Stimulated activated naive CD4-positive, alpha-beta T cell (primary cell): ENCODE data around the gene ARL16.

Source experiments
- DNase-seq, 6 experiments: peaks; one replicate each; lab custom pipeline; 2025; lab: John Stamatoyannopoulos, UW

Gene ARL16

DNA sequence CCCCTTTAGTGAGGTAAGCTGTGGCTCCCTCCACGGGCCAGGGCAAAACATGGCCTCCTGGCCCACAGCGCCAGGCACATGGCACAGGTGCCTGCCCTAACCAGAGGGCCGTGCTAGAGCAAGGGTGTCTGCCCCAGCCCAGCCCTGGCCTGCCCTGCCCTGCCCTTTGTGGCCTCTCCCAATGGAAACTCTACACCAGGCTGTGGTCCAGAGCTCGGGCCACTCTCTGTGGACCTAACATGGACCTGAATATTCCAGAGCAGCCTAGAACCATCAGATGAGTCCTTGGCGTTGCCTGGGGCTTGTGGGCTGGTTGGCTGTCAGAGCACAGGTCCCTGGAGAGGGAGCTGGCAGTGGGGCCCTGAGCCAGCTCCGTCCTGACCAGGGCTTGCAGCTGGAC, 11.6 kb upstream of the ARL16 start:
- DNase-seq, result no peak

DNA sequence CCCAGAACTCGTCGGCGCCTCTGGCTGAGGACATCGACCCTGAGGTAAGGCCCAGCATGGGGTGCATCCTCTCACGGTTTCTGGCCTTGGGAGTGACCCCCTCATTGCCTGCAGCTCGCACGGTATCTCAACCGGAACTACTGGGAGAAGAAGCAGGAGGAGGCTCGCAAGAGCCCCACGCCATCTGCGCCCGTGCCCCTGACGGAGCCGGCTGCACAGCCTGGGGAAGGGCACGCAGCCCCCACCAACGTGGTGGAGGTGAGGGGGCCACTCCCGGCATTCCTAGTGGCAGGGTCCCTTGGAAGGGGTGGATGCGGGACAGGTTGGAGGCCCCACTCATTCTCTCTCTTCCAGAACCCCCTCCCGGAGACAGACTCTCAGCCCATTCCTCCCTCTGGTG, 11.2 kb upstream of the ARL16 start:
- no peak for DNase-seq

GRCh38 chr17:81693509-81694210, 10.1 kb upstream of the ARL16 start:
- DNase-seq, result no peak

DNA sequence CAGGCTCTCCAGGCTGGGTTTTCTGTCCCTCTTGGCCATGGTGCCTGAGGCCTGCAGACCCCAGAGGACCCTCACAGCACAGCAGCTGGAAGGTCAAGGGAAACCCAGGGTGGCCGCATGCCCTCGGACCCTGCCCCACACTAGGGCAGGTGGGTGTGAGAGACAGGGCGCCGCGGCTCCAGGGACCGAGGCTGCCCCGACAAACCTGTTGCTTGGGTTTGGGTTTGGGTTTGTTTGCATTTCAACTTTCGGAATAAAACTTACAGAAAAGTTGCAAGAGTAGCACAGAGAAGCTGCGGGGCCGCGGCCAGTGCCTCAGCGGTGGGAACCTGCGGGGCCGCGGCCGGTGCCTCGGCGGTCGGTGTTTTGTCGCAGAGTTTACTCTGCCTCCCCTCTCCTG, 8.0 kb upstream of the ARL16 start:
- DNase-seq, result no peak

DNA sequence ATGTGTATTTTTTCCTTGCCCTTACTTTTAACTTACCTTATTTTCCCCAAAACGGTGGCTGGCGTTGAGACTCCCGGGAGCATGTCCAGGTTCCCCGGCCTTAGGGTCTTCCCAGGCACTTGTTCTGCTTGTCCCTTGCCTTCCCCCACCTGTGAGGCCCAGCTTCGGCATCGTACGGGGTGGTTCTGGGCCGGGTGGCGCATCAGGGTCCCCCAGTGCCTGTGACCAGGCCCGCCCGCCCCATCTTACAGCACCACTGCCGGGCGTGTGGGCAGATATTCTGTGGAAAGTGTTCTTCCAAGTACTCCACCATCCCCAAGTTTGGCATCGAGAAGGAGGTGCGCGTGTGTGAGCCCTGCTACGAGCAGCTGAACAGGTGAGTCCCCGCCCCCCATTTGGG, 7.6 kb upstream of the ARL16 start:
- DNase-seq, result no peak

DNA sequence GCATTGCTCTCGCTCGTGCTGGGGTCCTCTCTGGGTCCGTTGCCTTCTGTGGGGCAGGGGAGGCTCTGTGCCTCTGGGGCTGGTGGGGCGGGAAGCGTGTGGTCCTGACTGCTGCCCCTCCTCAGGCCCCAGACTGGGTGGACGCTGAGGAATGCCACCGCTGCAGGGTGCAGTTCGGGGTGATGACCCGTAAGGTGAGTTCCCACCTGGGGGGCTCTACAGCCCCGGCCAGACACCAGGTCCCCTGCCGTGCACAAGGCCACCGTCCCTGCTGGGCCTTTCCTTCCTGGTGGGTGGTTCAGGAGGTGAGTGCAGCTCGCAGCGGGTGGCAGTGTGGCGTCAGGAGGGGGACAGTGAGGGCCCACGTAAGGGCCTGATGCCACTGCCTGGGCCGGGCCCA, 7.0 kb upstream of the ARL16 start:
- no peak for DNase-seq

GRCh38 chr17:81690066-81690465, 6.5 kb upstream of the ARL16 start:
- no peak for DNase-seq

DNA sequence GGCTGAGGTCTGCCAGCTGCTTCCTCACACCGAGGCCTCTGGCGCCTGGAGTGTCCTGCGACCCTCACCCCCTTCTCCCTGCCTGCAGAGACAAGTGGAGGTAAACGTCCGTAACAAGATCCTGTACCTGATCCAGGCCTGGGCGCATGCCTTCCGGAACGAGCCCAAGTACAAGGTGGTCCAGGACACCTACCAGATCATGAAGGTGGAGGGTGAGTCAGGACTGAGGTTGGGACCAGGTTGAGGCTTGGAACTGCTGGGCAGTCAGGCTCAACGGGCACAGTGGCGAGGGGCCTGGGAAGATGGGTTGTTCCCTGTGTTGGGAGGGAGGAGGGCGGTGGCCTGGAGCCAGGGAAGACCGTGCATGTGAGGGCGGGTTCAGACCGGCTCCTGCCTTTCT, 5.0 kb upstream of the ARL16 start:
- DNase-seq, result no peak

DNA sequence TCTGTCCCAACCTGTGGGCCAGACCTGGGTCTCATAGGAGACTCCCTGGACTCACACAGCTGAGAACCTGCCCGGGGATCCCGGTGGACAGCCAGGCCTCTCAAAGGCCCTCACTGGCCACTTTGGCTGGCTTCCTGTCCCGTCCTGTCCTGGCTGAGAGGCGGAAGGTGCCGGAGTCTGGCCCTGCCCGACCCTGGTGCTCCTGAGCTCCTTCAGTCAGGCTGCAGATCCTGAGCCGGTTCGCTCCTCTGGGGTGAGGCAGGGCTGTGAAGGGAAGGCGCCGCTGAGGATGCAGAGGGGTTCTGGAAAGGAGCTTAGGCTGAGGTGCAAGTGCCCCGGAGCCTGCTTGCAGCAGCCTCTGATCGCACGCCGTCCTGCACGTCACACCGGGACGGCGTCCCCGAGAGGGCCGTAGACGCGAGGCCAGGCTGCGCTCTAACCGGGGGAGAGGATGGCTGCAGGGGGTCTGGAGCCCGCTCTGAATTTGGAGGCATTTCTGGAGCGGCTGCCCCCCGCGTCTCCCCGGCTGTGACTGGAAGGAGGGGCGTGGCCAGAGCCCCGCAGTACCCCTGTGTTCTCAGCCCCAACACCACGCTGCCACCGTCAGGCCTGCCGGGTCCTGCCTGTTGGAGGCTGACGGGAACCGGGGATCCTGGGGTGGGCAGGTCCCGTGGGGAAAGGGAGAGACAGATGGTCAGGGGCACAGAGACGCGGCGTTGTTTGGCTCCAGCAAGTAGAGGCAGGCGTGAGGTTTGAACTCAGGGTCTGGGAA, 4.4 kb upstream of the ARL16 start:
- no peak for DNase-seq

DNA sequence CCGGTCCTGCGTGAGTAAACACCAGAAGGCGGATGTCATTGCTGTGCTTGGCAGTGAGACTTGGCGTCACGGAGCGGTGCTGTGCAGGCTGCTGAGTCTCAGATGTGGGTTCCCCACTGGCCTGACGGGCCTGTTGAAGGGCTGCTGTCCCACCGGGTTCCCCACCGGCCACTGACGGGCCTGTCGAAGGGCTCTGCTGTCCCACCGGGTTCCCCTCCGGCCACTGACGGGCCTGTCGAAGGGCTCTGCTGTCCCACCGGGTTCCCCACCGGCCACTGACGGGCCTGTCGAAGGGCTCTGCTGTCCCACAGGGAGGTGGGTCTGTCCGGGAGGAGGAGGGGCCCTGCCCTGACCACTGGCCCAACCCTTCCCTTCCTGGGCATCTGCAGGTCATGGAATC, 3.0 kb upstream of the ARL16 start:
- DNase-seq, result no peak

GRCh38 chr17:81685108-81685507, 1.5 kb upstream of the ARL16 start:
- DNase-seq, result no peak

GRCh38 chr17:81684442-81684911, 880 bp upstream of the ARL16 start:
- no peak for DNase-seq

DNA sequence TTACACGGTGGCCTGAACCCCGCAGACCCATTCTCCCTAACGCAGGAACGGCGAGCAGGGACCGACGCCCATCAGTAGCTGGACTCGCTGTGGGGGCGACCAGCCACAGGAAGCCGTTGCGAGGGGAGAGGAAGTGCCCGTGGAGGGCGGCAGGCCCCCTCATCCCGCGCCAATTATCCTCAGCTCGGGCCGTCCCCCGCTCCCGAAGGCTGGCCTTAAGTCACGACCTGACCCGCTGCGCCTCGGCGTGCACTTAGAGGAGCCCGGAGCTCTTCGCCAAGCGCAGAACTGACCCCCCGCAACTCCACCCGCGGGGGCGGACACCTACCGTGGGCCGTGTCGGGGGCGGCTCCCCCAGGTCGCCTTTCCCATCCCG, 401 bp downstream of the ARL16 start:
- no peak for DNase-seq

GRCh38 chr17:81682565-81683207, 911 bp downstream of the ARL16 start:
- no peak for DNase-seq

GRCh38 chr17:81681672-81682071, 1.9 kb downstream of the ARL16 start:
- no peak for DNase-seq

DNA sequence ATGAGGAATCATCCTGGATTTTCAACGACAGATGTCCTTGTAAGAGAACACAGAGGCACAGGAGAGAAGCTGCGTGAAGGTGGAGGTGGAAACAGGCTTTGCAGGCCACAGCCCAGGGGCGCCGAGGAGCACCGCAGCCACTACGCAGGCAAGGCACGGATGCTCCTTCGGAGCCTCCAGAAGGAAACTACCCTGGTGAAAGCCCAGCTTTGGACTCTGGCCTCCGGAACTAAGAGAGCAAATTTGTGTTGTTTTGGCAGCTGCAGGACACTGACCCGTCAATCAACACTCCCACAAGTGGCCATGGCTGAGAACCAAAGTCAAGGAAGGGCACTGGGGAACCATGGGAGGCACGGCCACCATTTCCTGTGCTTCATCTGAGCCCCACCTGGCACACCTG, 3.4 kb downstream of the ARL16 start:
- DNase-seq, result no peak

DNA sequence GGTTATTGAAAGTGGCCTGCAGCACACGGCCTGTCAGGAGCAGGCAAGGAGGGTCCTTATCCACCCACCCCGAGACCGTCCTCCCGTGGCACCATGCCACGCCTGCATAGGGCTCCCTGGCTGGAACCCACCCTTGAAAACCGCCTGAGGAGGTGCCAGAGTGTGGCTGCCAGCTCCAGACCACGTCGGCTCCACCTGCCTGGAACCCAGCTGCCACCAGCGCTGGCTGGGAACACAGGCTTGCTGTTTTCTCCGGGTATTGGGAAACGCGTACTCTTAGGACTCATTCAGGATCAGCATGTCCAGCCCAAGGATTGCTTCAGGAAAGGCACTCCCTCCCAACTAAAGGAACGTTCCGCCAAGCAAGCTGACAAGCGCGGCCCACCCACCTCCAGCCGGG, 6.7 kb downstream of the ARL16 start:
- DNase-seq, result no peak

- peak in 2 of 6 experiments; percentile 25 to 29 for DNase-seq
These were observed 7.9 kb downstream of the ARL16 start for GRCh38 chr17:81675515-81676221.

GRCh38 chr17:81673561-81674258, 9.9 kb downstream of the ARL16 start:
- no peak for DNase-seq

DNA sequence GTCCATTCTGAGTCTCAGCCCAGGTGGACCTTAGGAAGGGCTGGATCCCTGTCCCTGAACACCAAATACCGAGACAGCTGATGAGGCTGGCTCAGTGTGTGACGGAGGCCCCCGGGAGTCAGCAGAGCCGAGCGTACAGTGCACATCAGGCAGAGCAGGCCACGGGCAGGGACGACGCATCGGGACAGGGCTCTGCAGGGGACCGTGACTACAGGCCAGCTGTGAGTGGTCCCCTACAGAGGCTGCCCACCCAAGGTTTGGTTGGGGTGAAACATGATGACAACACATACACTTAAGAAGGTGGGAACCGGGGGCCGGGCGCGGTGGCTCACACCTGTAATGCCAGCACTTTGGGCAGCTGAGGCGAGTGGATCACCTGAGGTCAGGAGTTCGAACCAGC, 10.6 kb downstream of the ARL16 start:
- no peak for DNase-seq

DNA sequence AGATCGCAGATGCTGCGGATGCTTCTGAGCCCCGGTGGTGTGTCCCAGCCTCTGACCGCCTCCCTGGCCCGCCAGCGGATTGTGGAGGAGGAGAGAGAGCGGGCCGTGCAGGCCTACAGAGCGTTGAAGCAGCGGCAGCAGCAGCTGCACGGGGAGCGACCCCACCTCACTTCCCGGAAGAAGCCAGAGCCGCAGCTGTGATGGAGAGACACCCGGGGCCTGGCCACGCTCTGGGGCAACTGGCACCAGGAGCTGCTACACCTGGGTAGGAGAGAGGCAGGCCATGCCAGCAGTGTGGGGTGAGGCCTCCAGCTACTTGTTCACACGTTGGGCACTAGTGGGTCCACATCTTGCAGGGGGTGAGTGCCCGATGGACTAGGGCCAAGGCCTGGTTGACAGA, 11.1 kb downstream of the ARL16 start:
- no peak for DNase-seq

GRCh38 chr17:81667754-81668153, 15.8 kb downstream of the ARL16 start:
- DNase-seq, result no peak
